Activated naive CD4-positive, alpha-beta T cell (primary cell): Measurements from ENCODE around the gene ORAI3.
"Not testable (repeated sequence)": the region's sequence is repeated elsewhere in the genome, so short reads cannot be mapped to it uniquely, and the experiment has no call there.

ENCODE experiments used
- DNase-seq, 4 experiments: peaks; one replicate each; lab custom pipeline; 2025; lab: John Stamatoyannopoulos, UW

The ORAI3 gene

GRCh38 chr16:30924076-30924912 is 24.6 kb upstream of the ORAI3 start:
- no peak for DNase-seq

GRCh38 chr16:30924913-30925631 is 23.8 kb upstream of the ORAI3 start:
- no peak for DNase-seq

GRCh38 chr16:30925632-30925987 is 23.3 kb upstream of the ORAI3 start:
- no peak for DNase-seq

GRCh38 chr16:30925995-30926811 is 22.7 kb upstream of the ORAI3 start:
- no peak for DNase-seq

- DNase-seq = no peak
These were observed 21.7 kb upstream of the ORAI3 start for GRCh38 chr16:30926937-30927788.

GRCh38 chr16:30927789-30928378 is 21.0 kb upstream of the ORAI3 start:
- no peak for DNase-seq

GRCh38 chr16:30928390-30928789 is 20.5 kb upstream of the ORAI3 start:
- no peak for DNase-seq

GRCh38 chr16:30929167-30929566 is 19.7 kb upstream of the ORAI3 start:
- no peak for DNase-seq

GRCh38 chr16:30930160-30930571 is 18.7 kb upstream of the ORAI3 start:
- no peak for DNase-seq

- DNase-seq = no peak
These were observed 17.7 kb upstream of the ORAI3 start for GRCh38 chr16:30931068-30931650.

- no peak for DNase-seq
These were observed 13.9 kb upstream of the ORAI3 start for GRCh38 chr16:30934827-30935557.

GRCh38 chr16:30937692-30938091 is 11.2 kb upstream of the ORAI3 start:
- no peak for DNase-seq

- DNase-seq = not testable (repeated sequence)
These were observed 9.3 kb upstream of the ORAI3 start for GRCh38 chr16:30939571-30939970.

- peak in 3 of 4 experiments; percentile 9 to 40 (median 25) for DNase-seq
These were observed 7.1 kb upstream of the ORAI3 start for GRCh38 chr16:30941600-30942425.

GRCh38 chr16:30942426-30942806 is 6.5 kb upstream of the ORAI3 start:
- DNase-seq = no peak

- no peak for DNase-seq
These were observed 4.5 kb upstream of the ORAI3 start for GRCh38 chr16:30944352-30944751.

GRCh38 chr16:30946671-30947540 is 2.0 kb upstream of the ORAI3 start:
- DNase-seq = no peak

GRCh38 chr16:30947541-30947858 is 1.4 kb upstream of the ORAI3 start:
- DNase-seq = no peak
